ENCODE measurements around the gene ATL2.
"Not testable (repeated sequence)": the region's sequence is repeated elsewhere in the genome, so short reads cannot be mapped to it uniquely, and the experiment has no call there.

The ATL2 gene

DNA sequence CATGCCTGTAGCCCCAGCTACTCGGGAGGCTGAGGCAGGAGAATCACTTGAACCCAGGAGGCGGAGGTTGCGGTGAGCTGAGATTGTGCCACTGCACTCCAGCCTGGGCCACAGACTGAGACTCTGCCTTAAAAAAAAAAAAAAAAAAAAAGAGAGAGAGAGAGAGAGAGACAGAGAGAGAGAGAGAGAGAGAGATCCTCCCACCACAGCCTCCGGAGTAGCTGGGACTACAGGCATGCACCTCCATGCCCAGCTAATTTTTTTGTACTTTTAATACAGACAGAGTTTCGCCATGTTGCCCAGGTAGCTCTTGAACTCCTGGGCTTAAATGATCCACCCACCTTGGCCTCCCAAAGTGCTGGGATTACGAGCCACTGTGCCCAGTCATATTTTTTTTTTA is 119.4 kb downstream of the ATL2 start:
- not testable (repeated sequence) for DNase-seq; H3K9me3 ChIP-seq (ENCODE audit: control insufficient read depth, low read length); H3K4me1 ChIP-seq (ENCODE audit: control insufficient read depth, insufficient read depth, low read length, poor library complexity, severe bottlenecking); H3K4me3 ChIP-seq (ENCODE audit: insufficient read depth, low read depth, low read length, poor library complexity, severe bottlenecking); H3K36me3 ChIP-seq (ENCODE audit: control insufficient read depth, insufficient read depth, low read length); H3K27me3 ChIP-seq (replicated peaks; ENCODE audit: control insufficient read depth, insufficient read depth, low read length, poor library complexity, severe bottlenecking); H3K27ac ChIP-seq (ENCODE audit: insufficient read depth, low read length, poor library complexity, severe bottlenecking)

DNA sequence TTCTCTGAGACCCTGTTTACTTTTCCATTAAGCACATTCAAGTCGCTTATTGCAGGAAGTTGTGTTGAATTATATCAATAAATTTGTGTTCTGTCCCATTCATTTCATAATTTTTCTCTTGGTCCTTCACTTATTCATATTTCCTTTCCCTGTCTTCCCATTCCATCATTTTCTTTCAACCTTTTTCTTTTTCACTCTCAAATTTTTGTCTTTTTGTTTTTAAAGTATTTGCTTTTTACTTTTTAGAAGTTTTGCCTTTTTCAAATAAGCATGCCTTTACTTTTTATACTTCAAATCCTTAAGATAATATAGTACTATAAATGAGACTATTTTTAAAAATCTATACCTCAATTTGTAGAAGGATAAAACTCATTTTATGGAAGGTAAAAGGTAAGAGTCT is 120.5 kb downstream of the ATL2 start:
- DNase-seq, result no peak
- H3K27ac ChIP-seq (ENCODE audit: insufficient read depth, low read length, poor library complexity, severe bottlenecking), result no peak overlapping the region
- H3K27me3 ChIP-seq (replicated peaks; ENCODE audit: control insufficient read depth, insufficient read depth, low read length, poor library complexity, severe bottlenecking), result no peaks in the 10 kb centered on the region
- no peaks in the 10 kb centered on the region for H3K36me3 ChIP-seq (ENCODE audit: control insufficient read depth, insufficient read depth, low read length)
- H3K4me1 ChIP-seq (ENCODE audit: control insufficient read depth, insufficient read depth, low read length, poor library complexity, severe bottlenecking), result peaks cover 4% of the 10 kb centered on the region
- no peaks in the 10 kb centered on the region for H3K9me3 ChIP-seq (ENCODE audit: control insufficient read depth, low read length)
- H3K4me3 ChIP-seq (ENCODE audit: insufficient read depth, low read depth, low read length, poor library complexity, severe bottlenecking), result no peak overlapping the region

DNA sequence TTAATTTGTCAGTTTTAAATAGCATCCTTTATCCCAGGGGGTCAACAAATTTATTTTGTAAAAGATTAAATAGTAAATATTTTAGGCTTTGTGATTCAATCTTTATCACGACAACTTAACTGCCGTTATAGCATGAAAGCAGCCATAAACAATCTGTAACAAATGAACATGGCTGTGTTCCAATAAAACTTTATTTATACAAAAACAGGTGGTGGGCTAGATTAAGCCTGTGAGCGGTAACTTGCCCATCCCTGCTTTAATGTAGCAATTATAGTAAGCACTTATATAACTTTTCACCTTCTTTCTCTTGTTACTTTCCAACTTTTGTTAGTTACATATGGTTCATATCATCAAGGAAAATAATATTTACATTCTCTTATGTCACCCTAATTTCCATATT is 121.9 kb downstream of the ATL2 start:
- no peak for DNase-seq
- Histone ChIP-seq H3K36me3 (ENCODE audit: control insufficient read depth, insufficient read depth, low read length) (no peaks in the 10 kb centered on the region), H3K27me3 (replicated peaks; ENCODE audit: control insufficient read depth, insufficient read depth, low read length, poor library complexity, severe bottlenecking) (no peaks in the 10 kb centered on the region), H3K9me3 (ENCODE audit: control insufficient read depth, low read length) (no peaks in the 10 kb centered on the region), H3K27ac (ENCODE audit: insufficient read depth, low read length, poor library complexity, severe bottlenecking) (no peak overlapping the region), H3K4me1 (ENCODE audit: control insufficient read depth, insufficient read depth, low read length, poor library complexity, severe bottlenecking) (peaks cover under 1% of the 10 kb centered on the region), H3K4me3 (ENCODE audit: insufficient read depth, low read depth, low read length, poor library complexity, severe bottlenecking) (no peak overlapping the region)

- no peak overlapping the region for H3K27ac ChIP-seq (ENCODE audit: insufficient read depth, low read length, poor library complexity, severe bottlenecking)
- H3K9me3 ChIP-seq (ENCODE audit: control insufficient read depth, low read length), result no peaks in the 10 kb centered on the region
- no peak for DNase-seq
Measured at GRCh38 chr2:38254796-38255195, 122.3 kb downstream of the ATL2 start.

DNA sequence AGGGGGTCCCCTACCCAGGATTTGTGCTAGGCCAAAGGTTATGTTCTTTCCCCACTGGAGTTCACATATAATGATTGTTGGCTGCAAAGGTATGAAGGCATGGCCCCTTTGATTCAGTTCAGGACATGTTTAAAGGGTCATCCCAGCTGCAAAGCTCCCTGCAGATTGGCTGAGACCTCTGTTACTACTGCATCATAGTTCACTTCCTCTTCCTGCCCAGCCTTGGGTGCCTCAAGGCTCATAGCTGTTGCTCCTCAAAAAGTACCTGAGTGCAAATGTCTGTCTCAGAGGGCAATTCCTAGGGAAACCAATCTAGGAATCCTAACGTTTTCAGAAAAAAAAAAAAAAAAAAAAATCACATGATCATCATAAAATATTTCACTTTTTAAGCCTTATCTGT is 125.1 kb downstream of the ATL2 start:
- DNase-seq, result no peak
- no peaks in the 10 kb centered on the region for H3K4me1 ChIP-seq (ENCODE audit: control insufficient read depth, insufficient read depth, low read length, poor library complexity, severe bottlenecking)
- no peak overlapping the region for H3K4me3 ChIP-seq (ENCODE audit: insufficient read depth, low read depth, low read length, poor library complexity, severe bottlenecking)
- no peaks in the 10 kb centered on the region for H3K9me3 ChIP-seq (ENCODE audit: control insufficient read depth, low read length)
- H3K27ac ChIP-seq (ENCODE audit: insufficient read depth, low read length, poor library complexity, severe bottlenecking), result no peak overlapping the region
- H3K27me3 ChIP-seq (replicated peaks; ENCODE audit: control insufficient read depth, insufficient read depth, low read length, poor library complexity, severe bottlenecking), result no peaks in the 10 kb centered on the region
- H3K36me3 ChIP-seq (ENCODE audit: control insufficient read depth, insufficient read depth, low read length), result no peaks in the 10 kb centered on the region

More at GRCh38 chr2:38254796-38255195, 122.3 kb downstream of the ATL2 start:
- no peak overlapping the region for H3K4me3 ChIP-seq (ENCODE audit: insufficient read depth, low read depth, low read length, poor library complexity, severe bottlenecking)
- no peaks in the 10 kb centered on the region for H3K27me3 ChIP-seq (replicated peaks; ENCODE audit: control insufficient read depth, insufficient read depth, low read length, poor library complexity, severe bottlenecking)
- no peaks in the 10 kb centered on the region for H3K4me1 ChIP-seq (ENCODE audit: control insufficient read depth, insufficient read depth, low read length, poor library complexity, severe bottlenecking)
- no peaks in the 10 kb centered on the region for H3K36me3 ChIP-seq (ENCODE audit: control insufficient read depth, insufficient read depth, low read length)

DNA sequence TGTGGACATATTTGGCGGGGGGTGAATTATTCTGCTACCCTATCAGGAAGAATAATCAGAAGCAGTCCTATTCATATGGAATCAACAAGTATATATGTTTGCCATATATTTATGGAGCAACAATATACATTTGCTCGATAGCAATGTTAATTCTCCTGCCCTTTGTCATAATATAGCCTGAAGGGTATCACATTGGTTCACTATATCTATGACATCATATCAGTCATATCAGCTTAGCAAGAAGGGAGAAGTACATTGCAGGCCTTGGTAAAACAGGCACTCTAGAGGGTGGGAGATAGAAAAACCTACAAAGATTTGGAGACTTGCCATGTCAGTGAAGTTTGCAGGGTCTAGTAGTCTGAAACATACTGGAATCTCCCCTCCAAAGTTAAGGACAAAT is 128.4 kb downstream of the ATL2 start:
- Histone ChIP-seq H3K27ac (ENCODE audit: insufficient read depth, low read length, poor library complexity, severe bottlenecking) (no peak overlapping the region), H3K4me3 (ENCODE audit: insufficient read depth, low read depth, low read length, poor library complexity, severe bottlenecking) (no peak overlapping the region), H3K36me3 (ENCODE audit: control insufficient read depth, insufficient read depth, low read length) (no peaks in the 10 kb centered on the region), H3K4me1 (ENCODE audit: control insufficient read depth, insufficient read depth, low read length, poor library complexity, severe bottlenecking) (no peaks in the 10 kb centered on the region), H3K9me3 (ENCODE audit: control insufficient read depth, low read length) (no peaks in the 10 kb centered on the region), H3K27me3 (replicated peaks; ENCODE audit: control insufficient read depth, insufficient read depth, low read length, poor library complexity, severe bottlenecking) (no peaks in the 10 kb centered on the region)
- DNase-seq, result no peak

DNA sequence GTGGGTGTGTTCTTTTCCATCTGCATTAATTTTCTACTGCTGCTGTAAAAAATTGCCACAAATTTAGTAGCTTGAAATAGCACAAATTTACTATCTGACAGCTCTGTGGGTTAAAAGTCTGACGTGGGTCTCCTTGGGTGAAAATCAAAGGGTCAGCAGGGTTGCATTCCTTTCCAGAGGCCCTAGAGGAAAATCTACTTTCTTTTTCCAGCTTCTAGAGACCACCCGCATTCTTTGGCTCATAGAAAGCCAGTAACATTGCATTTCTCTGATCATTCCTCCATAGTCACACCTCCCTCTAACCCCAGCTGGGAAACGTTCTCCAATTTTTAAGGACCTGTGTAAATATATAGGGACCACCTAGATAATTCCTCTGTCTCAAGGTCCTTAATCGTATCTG is 128.8 kb downstream of the ATL2 start:
- Histone ChIP-seq H3K4me1 (ENCODE audit: control insufficient read depth, insufficient read depth, low read length, poor library complexity, severe bottlenecking) (no peaks in the 10 kb centered on the region), H3K27me3 (replicated peaks; ENCODE audit: control insufficient read depth, insufficient read depth, low read length, poor library complexity, severe bottlenecking) (no peaks in the 10 kb centered on the region), H3K27ac (ENCODE audit: insufficient read depth, low read length, poor library complexity, severe bottlenecking) (no peak overlapping the region), H3K9me3 (ENCODE audit: control insufficient read depth, low read length) (no peaks in the 10 kb centered on the region), H3K36me3 (ENCODE audit: control insufficient read depth, insufficient read depth, low read length) (no peaks in the 10 kb centered on the region), H3K4me3 (ENCODE audit: insufficient read depth, low read depth, low read length, poor library complexity, severe bottlenecking) (no peak overlapping the region)
- no peak for DNase-seq

DNA sequence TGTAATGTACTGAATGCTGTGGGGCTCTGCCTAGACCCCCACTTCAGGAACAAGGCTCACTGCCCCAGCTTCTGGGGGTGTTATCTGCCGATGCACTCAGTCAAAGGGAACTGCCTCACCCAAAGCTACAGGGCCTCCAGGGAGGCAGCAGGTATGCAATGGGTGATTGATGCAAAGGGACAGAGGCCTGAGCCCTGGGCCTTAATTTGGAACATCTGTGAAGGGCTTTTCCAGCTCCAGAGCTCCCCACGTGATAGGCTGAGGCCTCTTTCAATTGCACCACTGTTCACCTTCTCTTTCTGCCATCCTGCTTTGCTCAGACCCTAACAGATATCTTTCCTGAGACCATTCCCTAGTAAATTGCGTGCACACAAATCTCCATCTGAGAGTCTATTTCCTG is 131.0 kb downstream of the ATL2 start:
- Histone ChIP-seq H3K4me3 (ENCODE audit: insufficient read depth, low read depth, low read length, poor library complexity, severe bottlenecking) (no peak overlapping the region), H3K36me3 (ENCODE audit: control insufficient read depth, insufficient read depth, low read length) (no peaks in the 10 kb centered on the region), H3K27ac (ENCODE audit: insufficient read depth, low read length, poor library complexity, severe bottlenecking) (no peak overlapping the region), H3K4me1 (ENCODE audit: control insufficient read depth, insufficient read depth, low read length, poor library complexity, severe bottlenecking) (no peaks in the 10 kb centered on the region), H3K9me3 (ENCODE audit: control insufficient read depth, low read length) (no peaks in the 10 kb centered on the region), H3K27me3 (replicated peaks; ENCODE audit: control insufficient read depth, insufficient read depth, low read length, poor library complexity, severe bottlenecking) (no peaks in the 10 kb centered on the region)
- DNase-seq, result no peak

DNA sequence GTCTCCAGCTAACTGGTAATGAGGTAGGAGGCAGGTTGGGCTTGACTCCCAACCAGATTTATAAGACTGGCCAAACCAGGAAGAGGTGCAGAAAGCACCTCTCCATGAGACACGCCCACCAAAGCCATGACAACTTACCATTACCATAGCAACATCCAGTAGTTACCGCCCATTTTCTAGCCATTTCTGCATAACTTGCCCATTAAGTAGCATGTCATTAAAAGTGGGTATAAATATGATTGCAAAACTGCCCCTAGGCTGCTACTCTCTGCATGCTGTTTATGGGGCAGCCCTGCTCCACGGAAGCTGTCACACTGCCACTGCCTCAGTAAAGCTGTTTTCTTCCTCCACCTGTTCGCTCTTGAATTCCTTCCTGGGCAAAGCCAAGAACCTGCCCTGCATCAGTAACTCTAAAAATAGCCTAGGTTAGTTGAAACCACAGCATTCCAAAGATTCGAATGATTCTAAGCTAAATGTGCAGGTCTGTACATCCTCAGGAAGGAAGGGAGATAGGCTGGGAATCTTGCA is 131.9 kb downstream of the ATL2 start:
- no peak overlapping the region for H3K27ac ChIP-seq (ENCODE audit: insufficient read depth, low read length, poor library complexity, severe bottlenecking)
- H3K4me3 ChIP-seq (ENCODE audit: insufficient read depth, low read depth, low read length, poor library complexity, severe bottlenecking), result no peak overlapping the region

DNA sequence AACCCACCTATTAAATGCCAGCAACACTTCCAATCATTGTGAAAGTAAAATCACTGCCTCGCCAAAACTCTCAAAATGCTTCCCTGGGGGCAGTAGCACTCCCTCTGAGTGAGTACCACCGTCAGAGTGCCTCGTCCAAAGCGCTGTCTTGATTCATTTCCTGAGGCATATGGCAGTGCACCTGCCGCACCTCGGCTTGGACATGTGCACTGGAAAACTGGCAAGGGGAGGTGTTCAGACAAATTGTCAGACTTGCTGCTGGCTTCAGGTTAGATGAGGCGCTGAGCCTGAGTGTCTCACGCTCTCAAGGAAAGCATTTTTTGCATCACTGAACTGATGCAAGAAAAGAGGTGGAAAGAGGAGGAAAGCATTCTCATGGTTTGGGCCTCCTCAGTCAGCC is 132.8 kb downstream of the ATL2 start:
- Histone ChIP-seq H3K27ac (ENCODE audit: insufficient read depth, low read length, poor library complexity, severe bottlenecking) (no peak overlapping the region), H3K4me3 (ENCODE audit: insufficient read depth, low read depth, low read length, poor library complexity, severe bottlenecking) (no peak overlapping the region), H3K36me3 (ENCODE audit: control insufficient read depth, insufficient read depth, low read length) (no peaks in the 10 kb centered on the region), H3K9me3 (ENCODE audit: control insufficient read depth, low read length) (no peaks in the 10 kb centered on the region), H3K4me1 (ENCODE audit: control insufficient read depth, insufficient read depth, low read length, poor library complexity, severe bottlenecking) (no peaks in the 10 kb centered on the region), H3K27me3 (replicated peaks; ENCODE audit: control insufficient read depth, insufficient read depth, low read length, poor library complexity, severe bottlenecking) (no peaks in the 10 kb centered on the region)
- no peak for DNase-seq

More for the DNA sequence above, 131.9 kb downstream of the ATL2 start:
- no peaks in the 10 kb centered on the region for H3K9me3 ChIP-seq (ENCODE audit: control insufficient read depth, low read length)
- no peaks in the 10 kb centered on the region for H3K27me3 ChIP-seq (replicated peaks; ENCODE audit: control insufficient read depth, insufficient read depth, low read length, poor library complexity, severe bottlenecking)
- no peaks in the 10 kb centered on the region for H3K4me1 ChIP-seq (ENCODE audit: control insufficient read depth, insufficient read depth, low read length, poor library complexity, severe bottlenecking)
- no peaks in the 10 kb centered on the region for H3K36me3 ChIP-seq (ENCODE audit: control insufficient read depth, insufficient read depth, low read length)
- DNase-seq, result no peak
